GM12874 (cell line): Measurements from ENCODE around the gene ZNF18.

Experiments used
- TF ChIP-seq, protein P1 (sequence below): IDR thresholded peaks from 2 replicates; pipeline ENCODE4 v1.5.1; 2011; ENCODE audit warnings: low read depth, mild to moderate bottlenecking, control low read depth, low read length, moderate library complexity; ENCODE audit not compliant: insufficient read depth

The ZNF18 gene

GRCh38 chr17:12034538-12034937 is 37.3 kb upstream of the ZNF18 start:
- TF ChIP-seq, protein P1, sequence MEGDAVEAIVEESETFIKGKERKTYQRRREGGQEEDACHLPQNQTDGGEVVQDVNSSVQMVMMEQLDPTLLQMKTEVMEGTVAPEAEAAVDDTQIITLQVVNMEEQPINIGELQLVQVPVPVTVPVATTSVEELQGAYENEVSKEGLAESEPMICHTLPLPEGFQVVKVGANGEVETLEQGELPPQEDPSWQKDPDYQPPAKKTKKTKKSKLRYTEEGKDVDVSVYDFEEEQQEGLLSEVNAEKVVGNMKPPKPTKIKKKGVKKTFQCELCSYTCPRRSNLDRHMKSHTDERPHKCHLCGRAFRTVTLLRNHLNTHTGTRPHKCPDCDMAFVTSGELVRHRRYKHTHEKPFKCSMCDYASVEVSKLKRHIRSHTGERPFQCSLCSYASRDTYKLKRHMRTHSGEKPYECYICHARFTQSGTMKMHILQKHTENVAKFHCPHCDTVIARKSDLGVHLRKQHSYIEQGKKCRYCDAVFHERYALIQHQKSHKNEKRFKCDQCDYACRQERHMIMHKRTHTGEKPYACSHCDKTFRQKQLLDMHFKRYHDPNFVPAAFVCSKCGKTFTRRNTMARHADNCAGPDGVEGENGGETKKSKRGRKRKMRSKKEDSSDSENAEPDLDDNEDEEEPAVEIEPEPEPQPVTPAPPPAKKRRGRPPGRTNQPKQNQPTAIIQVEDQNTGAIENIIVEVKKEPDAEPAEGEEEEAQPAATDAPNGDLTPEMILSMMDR, result no peak

DNA sequence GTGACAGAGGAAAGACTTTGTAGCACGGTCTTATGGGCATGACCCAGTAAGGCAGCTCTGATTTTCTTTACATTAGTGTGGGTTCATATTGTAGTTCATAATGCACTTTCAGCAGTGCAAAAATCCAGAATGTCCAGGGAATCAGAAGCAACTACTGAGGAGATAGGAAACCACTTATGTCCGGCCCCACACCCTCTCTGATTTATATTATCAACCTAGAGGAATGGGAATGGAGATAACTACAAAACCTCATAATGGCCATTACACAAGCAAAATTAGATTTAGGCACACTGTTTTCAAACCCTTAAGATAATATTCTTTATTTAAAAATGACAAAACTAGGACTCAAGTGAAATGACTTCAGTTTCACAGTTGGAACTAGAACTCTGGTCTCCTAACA is 31.3 kb upstream of the ZNF18 start:
- TF ChIP-seq, protein P1, result no peak

DNA sequence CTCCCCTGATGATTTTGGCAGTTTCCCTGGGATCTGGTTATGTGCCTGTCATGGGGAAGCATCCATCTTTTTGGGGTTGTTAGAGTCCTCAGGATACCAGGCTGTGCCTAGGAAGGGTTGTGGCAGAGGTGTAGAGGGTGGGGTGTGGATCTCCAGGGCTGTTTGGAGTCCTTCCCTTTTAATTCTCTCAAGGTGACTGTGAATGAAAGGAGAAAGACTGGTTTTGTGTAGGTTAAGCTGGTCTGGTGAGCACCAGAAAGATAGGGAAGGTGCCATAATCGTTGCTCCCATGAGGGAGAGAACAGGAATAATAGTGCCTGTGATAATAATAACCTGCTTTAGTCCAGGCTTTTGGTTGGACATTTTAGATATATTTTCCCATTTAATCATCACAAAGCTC is 30.4 kb upstream of the ZNF18 start:
- TF ChIP-seq, protein P1, result no peak

DNA sequence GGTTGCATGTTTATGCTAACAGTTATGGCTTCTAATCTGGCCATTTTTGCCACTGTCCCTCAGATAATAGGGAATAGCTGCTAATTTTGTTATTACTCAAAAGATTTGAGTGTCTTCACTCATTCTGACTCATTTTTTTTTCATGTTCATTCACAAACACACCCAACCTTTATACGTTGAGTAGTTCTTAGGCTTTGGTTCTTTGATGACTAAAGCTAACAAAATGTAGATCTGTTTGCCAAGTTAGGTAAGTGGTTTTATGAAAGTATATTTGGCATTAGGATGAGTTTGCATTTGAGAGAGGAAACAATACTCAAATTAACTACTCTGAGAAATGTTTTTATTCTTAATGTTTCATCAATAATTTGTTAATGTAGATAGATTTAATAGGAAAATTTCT is 27.1 kb upstream of the ZNF18 start:
- TF ChIP-seq, protein P1, result no peak

DNA sequence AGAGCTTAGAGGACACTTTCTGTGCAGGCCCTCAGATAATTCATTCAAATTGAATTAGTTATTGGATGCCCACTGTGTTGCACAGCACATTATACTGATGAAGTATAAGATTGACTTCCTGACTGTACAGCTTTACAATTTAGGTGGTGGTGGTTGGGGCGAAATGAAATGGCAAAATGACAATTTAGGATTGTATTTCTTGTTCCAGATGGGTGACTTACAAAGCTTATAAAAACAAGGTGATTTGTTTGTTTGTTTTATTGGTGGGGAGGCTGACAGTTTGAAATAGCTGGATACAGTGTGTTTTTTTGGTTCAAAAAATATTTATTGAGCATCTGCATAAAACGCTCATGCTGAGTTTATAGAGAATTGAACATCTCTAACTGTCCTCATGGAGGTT is 25.0 kb upstream of the ZNF18 start:
- TF ChIP-seq, protein P1, result no peak

DNA sequence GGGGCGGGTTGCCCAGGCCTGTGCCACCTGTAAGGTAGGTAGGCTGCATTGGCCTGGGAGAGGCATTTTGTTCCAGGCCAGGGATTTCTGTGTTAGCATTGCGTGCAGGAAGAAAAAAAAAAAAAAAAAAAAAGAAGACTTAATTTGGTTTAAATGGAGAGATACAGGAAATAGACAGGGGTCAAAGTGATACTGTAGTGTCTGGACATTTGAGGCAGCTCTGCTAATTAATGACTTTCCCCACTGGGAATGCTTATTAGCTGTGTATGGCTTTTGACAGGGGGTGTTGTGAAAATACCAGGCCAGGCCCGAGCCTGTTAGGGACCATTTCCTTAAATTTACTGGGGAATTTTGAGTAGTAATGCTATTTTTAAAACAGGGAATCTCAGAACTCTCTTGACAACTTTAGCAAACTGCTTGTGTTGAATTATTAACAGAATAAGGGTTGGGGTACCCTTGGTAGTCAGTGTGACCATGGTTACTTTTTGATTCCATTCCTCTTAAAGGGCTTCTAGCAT is 24.4 kb upstream of the ZNF18 start:
- TF ChIP-seq, protein P1, result no peak

GRCh38 chr17:12020642-12021622 is 23.7 kb upstream of the ZNF18 start, which contains the start of gene MAP2K4:
MAP2K4 (plus strand) TSS chr17:12020877; CDS start chr17:12020887, 10 bp downstream.
- TF ChIP-seq, protein P1, result no peak
